Umbilical cord (tissue), 2 donors: Measurements from ENCODE around the gene WDR18. TPM values are rescaled to one million over a fixed set of nuclear protein-coding genes. Genes with fewer than 3 reads are reported as not detected.

Experiments used
- DNase-seq: peaks from one replicate; pipeline ENCODE4 v3.0.0-alpha.2; 2015; ENCODE audit warnings: low spot score
- total RNA-seq: library from RNA; depleted of rRNA; stranded (reverse); fragments of >200 nt; gene quantifications from one replicate; pipeline ENCODE4 v1.2.3, GENCODE V29; 2014; ENCODE audit warnings: low replicate concordance; ENCODE audit not compliant: insufficient read depth

Gene WDR18
- total RNA-seq, 1 donor from 2014 or later, result 67.9 TPM

DNA sequence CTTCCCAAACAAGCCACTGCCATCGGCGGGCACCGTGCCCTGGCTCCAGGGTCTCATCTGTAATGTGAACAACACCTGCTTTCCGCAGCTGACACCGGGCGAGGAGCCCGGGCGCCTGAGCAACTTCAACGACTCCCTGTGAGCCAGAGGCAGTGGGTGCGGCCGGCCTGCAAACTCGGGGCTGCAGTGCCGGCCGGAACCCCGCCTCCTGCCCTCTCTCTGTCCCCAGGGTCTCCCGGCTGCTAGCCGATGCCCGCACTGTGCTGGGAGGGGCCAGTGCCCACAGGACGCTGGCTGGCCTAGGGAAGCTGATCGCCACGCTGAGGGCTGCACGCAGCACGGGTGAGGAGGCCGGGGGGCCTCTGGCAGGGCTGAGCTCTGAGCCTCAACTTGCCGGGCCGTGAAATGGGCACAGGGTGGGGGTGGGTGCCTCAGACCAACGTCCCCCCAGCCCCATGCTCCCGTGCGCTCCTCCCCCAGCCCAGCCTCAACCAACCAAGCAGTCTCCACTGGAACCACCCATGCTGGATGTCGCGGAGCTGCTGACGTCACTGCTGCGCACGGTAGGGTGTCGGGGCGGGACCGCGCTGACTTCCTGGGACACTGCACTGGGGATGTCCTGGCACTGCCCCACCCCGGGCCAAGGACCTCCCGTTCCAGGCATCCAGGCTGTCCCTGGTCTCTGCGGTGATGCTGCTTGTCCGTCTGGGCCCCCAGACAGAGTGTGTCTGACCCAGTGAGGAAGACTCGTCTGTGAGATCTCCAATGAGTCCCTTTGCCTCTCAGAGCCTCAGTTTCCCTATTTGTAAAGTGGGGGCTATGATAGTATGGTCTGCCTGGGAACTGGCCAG lies 57.9 kb downstream of the WDR18 start:
- no peak for DNase-seq

DNA sequence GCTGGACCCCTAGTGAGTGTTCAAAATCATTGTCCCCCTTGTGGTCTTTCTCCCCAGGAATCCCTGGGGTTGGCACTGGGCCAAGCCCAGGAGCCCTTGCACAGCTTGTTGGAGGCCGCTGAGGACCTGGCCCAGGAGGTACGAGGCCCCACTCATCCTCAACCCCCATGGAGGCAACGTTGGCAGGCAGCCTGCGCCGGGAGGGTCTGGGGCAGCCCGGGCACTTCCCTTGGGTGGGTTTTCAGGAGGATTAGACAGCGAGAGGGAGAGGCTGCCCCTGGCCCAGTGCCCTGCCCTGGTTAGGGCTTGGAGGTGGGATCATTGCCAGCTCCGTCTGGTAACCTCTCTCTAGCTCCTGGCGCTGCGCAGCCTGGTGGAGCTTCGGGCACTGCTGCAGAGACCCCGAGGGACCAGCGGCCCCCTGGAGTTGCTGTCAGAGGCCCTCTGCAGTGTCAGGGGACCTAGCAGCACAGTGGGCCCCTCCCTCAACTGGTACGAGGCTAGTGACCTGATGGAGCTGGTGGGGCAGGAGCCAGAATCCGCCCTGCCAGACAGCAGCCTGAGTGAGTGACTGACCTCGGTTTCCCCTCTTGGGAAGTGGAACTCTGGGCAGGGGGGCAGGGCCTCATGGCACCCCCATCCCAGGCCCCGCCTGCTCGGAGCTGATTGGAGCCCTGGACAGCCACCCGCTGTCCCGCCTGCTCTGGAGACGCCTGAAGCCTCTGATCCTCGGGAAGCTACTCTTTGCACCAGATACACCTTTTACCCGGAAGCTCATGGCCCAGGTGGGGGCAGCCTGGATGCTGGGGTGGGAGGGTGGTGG lies 58.8 kb downstream of the WDR18 start:
- peak; percentile 31 for DNase-seq

Other genes with a start within 250 kb of the WDR18 start
- gene MISP, start 233.2 kb upstream of the WDR18 start, total RNA-seq, result 5.8 TPM
- 82.8 TPM for gene PTBP1, start 186.9 kb upstream of the WDR18 start, total RNA-seq
- gene PLPPR3, start 162.4 kb upstream of the WDR18 start, total RNA-seq, result not detected
- gene AZU1, start 156.5 kb upstream of the WDR18 start, total RNA-seq, result not detected
- gene PRTN3, start 143.3 kb upstream of the WDR18 start, total RNA-seq, result not detected
- not detected for gene ELANE, start 132.0 kb upstream of the WDR18 start, total RNA-seq
- gene CFD, start 124.7 kb upstream of the WDR18 start, total RNA-seq, result 35.2 TPM
- 36.1 TPM for gene MED16, start 91.2 kb upstream of the WDR18 start, total RNA-seq
- gene RNU6-9, start 90.9 kb upstream of the WDR18 start, total RNA-seq, result not detected
- 44.3 TPM for gene R3HDM4, start 71.1 kb upstream of the WDR18 start, total RNA-seq
- gene KISS1R, start 67.0 kb upstream of the WDR18 start, total RNA-seq, result not detected
- gene ARID3A, start 58.3 kb upstream of the WDR18 start, total RNA-seq, result 37.1 TPM
- not detected for gene GRIN3B, start 16.1 kb downstream of the WDR18 start, total RNA-seq
- 54.4 TPM for gene TMEM259, start 36.8 kb downstream of the WDR18 start, total RNA-seq
- not detected for gene RNU6-2, start 37.2 kb downstream of the WDR18 start, total RNA-seq
- 120 TPM for gene CNN2, start 42.3 kb downstream of the WDR18 start, total RNA-seq
- 2.2 TPM for gene ABCA7, start 55.8 kb downstream of the WDR18 start, total RNA-seq
- gene ARHGAP45, start 82.8 kb downstream of the WDR18 start, total RNA-seq, result 15.6 TPM
- 42.6 TPM for gene POLR2E, start 111.0 kb downstream of the WDR18 start, total RNA-seq
- gene GPX4, start 119.6 kb downstream of the WDR18 start, total RNA-seq, result 169 TPM
- 21.7 TPM for gene SBNO2, start 189.9 kb downstream of the WDR18 start, total RNA-seq
- 60.4 TPM for gene STK11, start 221.4 kb downstream of the WDR18 start, total RNA-seq